ENCODE results near the gene METTL2A. TPM values are rescaled to one million over a fixed set of nuclear protein-coding genes. Genes with fewer than 3 reads are reported as not detected.

The METTL2A gene
- total and polyA plus RNA-seq, 10 of the 15 experiments (the other 5 are each of a cell fraction or from before 2014, with no cell fraction given): 19.7 to 34.0 (median 25.3) TPM

GRCh38 chr17:62392908-62393307, 30.8 kb upstream of the METTL2A start:
- no peaks in the 10 kb centered on the region for H3K79me2 ChIP-seq (ENCODE audit: control insufficient read depth, insufficient read depth, low read length)
- H3K27me3 ChIP-seq (replicated peaks in 1 of 2; ENCODE audit: control insufficient read depth in 2 of 2, insufficient read depth in 2 of 2, low read length in 1 of 2): no peaks in the 10 kb centered on the region; a peak in 1 of 4 replicates
- no peak overlapping the region for H3K4me2 ChIP-seq (ENCODE audit: control insufficient read depth, insufficient read depth)
- H3K4me1 ChIP-seq (ENCODE audit: control insufficient read depth, insufficient read depth, low read length): no peaks in the 10 kb centered on the region
- H3K27ac ChIP-seq (ENCODE audit: control insufficient read depth, insufficient read depth): no peak overlapping the region
- H2AFZ ChIP-seq (ENCODE audit: control insufficient read depth, low read depth, low read length): no peak overlapping the region
- FAIRE-seq: no peak
- 0% methylated on average over 1 of the region's 1 CpG for WGBS (ENCODE audit: insufficient coverage, insufficient replicate concordance, low lambda C conversion rate, missing lambda C conversion rate)
- RAD21 ChIA-PET (ENCODE audit: unreplicated experiment): no interaction called here
- intact Hi-C loops (cut with micrococcal nuclease; ENCODE audit: unreplicated experiment) (no loop called here), in situ Hi-C loops (cut with MboI) (no loop called here)
- H3K36me3 ChIP-seq (ENCODE audit: control insufficient read depth in 2 of 2, insufficient read depth in 2 of 2, low read length in 1 of 2): no peaks in the 10 kb centered on the region
- SMC1A ChIA-PET (ENCODE audit: uncharacterized antibody, unreplicated experiment): no interaction called here
- no peak for TF ChIP-seq EP300 (IDR thresholded peaks at IDR 0.05; ENCODE audit: borderline replicate concordance in 1 of 2, control insufficient read depth in 1 of 2, low read depth in 2 of 2, low read length in 2 of 2)
- no peak for TF ChIP-seq PAX8 (IDR thresholded peaks at IDR 0.05)
- TF ChIP-seq ZBTB4 (CRISPR knock-in tag; IDR thresholded peaks at IDR 0.05): no peak
- TF ChIP-seq CUX1 (IDR thresholded peaks at IDR 0.05; ENCODE audit: insufficient replicate concordance, low read depth, low read length): no peak
- no peak for TF ChIP-seq FOS (IDR thresholded peaks at IDR 0.05; ENCODE audit: borderline replicate concordance, extremely low read depth, insufficient read length)
- no peak for TF ChIP-seq ZZZ3 (IDR thresholded peaks at IDR 0.05; ENCODE audit: control insufficient read depth, insufficient read length, low read depth)
- TF ChIP-seq ZNF207 (IDR thresholded peaks at IDR 0.05; ENCODE audit: borderline replicate concordance): no peak
- no peak overlapping the region for H3K4me3 ChIP-seq
- no peaks in the 10 kb centered on the region for H4K20me1 ChIP-seq (ENCODE audit: control insufficient read depth, insufficient read depth)
- POLR2A ChIA-PET: no interaction called here
- no peak overlapping the region for H3K9ac ChIP-seq (ENCODE audit: control insufficient read depth, insufficient read depth, low read length)
- DNase-seq (ENCODE audit: low read depth, low spot score): no peak
- no peaks in the 10 kb centered on the region for H3K9me3 ChIP-seq (replicated peaks; ENCODE audit: control insufficient read depth, insufficient read depth, low read length)
- no TSS peak for BruUV-seq (replicated peaks)
- CTCF ChIA-PET: no interaction called here
- ATAC-seq: no peak

Measured in GM12878 (cell line).